ENCODE results near the gene RBM17.

Gene RBM17

GRCh38 chr10:6077071-6077675, 11.7 kb upstream of the RBM17 start:
- TF ChIP-seq, protein P1, sequence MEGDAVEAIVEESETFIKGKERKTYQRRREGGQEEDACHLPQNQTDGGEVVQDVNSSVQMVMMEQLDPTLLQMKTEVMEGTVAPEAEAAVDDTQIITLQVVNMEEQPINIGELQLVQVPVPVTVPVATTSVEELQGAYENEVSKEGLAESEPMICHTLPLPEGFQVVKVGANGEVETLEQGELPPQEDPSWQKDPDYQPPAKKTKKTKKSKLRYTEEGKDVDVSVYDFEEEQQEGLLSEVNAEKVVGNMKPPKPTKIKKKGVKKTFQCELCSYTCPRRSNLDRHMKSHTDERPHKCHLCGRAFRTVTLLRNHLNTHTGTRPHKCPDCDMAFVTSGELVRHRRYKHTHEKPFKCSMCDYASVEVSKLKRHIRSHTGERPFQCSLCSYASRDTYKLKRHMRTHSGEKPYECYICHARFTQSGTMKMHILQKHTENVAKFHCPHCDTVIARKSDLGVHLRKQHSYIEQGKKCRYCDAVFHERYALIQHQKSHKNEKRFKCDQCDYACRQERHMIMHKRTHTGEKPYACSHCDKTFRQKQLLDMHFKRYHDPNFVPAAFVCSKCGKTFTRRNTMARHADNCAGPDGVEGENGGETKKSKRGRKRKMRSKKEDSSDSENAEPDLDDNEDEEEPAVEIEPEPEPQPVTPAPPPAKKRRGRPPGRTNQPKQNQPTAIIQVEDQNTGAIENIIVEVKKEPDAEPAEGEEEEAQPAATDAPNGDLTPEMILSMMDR (IDR thresholded peaks at IDR 0.05): no peak
- H3K4me3 ChIP-seq (ENCODE audit: low read depth, low read length): no peak overlapping the region
- no peaks in the 10 kb centered on the region for H3K27me3 ChIP-seq (ENCODE audit: control insufficient read depth, insufficient read depth, low read length)

DNA sequence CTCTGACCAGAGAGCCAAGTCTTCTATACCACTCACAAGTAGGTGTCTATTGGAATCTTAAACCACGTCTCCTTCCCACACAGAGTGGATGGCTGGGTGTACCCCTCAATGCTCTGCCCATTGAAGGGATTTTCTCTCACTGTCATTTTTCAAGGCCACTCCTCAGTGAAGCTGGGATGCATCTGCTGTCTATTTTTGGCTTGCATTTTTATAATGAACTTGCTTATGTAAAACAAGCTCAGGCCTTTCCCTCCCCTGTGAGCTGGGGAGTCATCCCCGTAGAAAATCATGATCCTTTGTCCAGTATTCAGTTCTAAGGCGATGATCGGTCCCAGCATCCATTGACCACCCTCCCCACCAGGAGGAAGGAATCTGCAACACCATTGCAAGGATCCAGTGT, 9.8 kb upstream of the RBM17 start:
- TF ChIP-seq, protein P1 (IDR thresholded peaks at IDR 0.05): no peak
- Histone ChIP-seq H2AFZ (no peak overlapping the region), H3K4me1 (no peaks in the 10 kb centered on the region), H3K4me2 (ENCODE audit: low read length) (no peak overlapping the region), H3K27ac (no peak overlapping the region), H3K36me3 (ENCODE audit: control insufficient read depth, insufficient read depth, low read length) (no peaks in the 10 kb centered on the region), H3K27me3 (ENCODE audit: control insufficient read depth, insufficient read depth, low read length) (no peaks in the 10 kb centered on the region), H3K9ac (no peak overlapping the region), H3K79me2 (no peaks in the 10 kb centered on the region), H3K4me3 (ENCODE audit: low read depth, low read length) (no peak overlapping the region), H3K9me3 (ENCODE audit: control insufficient read depth, low read length) (no peaks in the 10 kb centered on the region)

More at GRCh38 chr10:6077071-6077675, 11.7 kb upstream of the RBM17 start:
- Histone ChIP-seq H3K9me3 (ENCODE audit: control insufficient read depth, low read length) (no peaks in the 10 kb centered on the region), H2AFZ (no peak overlapping the region), H3K27ac (no peak overlapping the region), H3K9ac (no peak overlapping the region), H3K36me3 (ENCODE audit: control insufficient read depth, insufficient read depth, low read length) (no peaks in the 10 kb centered on the region), H3K79me2 (no peaks in the 10 kb centered on the region), H3K4me1 (no peaks in the 10 kb centered on the region), H3K4me2 (ENCODE audit: low read length) (no peak overlapping the region)

DNA sequence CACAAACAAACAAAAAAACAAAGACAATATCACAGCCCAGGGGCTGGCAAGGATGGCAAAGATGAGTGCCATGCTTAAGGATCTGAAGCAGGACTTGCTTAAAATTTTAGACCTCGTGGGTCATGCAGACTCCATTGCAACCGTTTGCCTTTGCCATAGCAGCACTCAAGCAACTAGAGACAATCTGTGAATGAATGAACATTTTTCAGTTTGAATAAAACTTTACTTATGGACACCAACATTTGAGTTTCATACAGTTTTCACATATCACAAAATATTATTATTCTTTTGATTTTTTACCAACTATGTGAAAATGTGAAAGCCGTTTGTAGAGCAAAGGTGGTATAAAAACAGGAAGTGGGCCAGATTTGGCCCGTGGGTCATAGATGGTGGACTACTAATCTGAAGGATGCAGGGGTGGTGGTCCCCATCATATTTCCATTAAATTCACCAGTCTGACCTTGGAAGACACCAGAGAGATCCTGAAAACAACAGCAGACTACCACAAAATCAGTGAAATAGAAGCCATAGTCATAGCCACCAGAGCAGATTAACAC, 8.3 kb upstream of the RBM17 start:
- Histone ChIP-seq H2AFZ (no peak overlapping the region), H3K36me3 (ENCODE audit: control insufficient read depth, insufficient read depth, low read length) (no peaks in the 10 kb centered on the region), H3K9ac (no peak overlapping the region), H3K9me3 (ENCODE audit: control insufficient read depth, low read length) (no peaks in the 10 kb centered on the region), H3K27me3 (ENCODE audit: control insufficient read depth, insufficient read depth, low read length) (no peaks in the 10 kb centered on the region), H3K4me1 (no peaks in the 10 kb centered on the region), H3K4me3 (ENCODE audit: low read depth, low read length) (no peak overlapping the region), H3K79me2 (no peaks in the 10 kb centered on the region), H3K4me2 (ENCODE audit: low read length) (no peak overlapping the region), H3K27ac (no peak overlapping the region)
- TF ChIP-seq, protein P1 (IDR thresholded peaks at IDR 0.05): no peak

DNA sequence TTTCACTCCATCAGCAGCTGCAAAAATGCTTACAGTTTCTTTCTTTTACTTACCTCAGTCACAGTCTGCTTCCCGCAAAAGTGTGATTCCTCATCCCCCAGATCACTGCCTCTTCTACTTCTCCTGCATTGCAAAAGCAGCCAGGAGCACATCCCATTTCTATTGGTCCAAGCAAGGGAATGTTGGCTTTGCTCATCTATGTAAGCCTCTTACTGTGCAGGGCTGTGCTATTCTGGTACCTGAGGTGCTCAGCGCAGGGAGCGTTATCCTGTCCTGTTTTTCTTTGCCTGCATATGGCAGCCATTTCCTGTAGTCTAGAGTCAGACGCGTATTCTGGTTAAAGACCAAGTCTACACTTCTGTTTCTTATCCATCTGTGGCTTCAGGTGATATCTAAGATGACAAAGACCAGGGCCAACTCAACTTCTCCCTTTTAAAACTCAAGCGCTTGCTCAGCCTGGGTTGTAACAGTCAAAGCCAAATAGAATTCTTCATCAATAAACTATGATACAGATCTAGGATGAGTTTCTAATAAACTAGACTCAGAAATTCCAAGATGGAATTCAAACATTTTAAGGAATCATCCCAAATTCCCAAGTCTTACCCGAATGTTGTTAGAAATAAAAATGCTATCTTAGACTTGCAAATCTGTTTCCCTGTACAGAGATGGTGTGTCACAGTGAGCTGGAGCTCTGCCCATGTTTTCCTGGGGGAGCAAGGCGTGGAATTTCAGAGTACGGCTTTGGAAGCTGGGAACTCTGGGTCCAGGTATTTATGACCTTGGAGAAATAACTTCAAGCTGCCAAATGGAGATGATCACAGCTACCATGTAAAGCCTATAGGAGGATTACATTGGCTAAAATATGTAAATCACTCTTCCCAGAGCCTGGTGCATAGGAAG, 6.1 kb upstream of the RBM17 start:
- no peak overlapping the region for H3K9ac ChIP-seq
- H3K79me2 ChIP-seq: no peaks in the 10 kb centered on the region
- no peak overlapping the region for H3K27ac ChIP-seq
- no peak overlapping the region for H3K4me2 ChIP-seq (ENCODE audit: low read length)
- TF ChIP-seq, protein P1 (IDR thresholded peaks at IDR 0.05): no peak
- H3K4me1 ChIP-seq: no peaks in the 10 kb centered on the region
- no peak overlapping the region for H2AFZ ChIP-seq
- no peaks in the 10 kb centered on the region for H3K36me3 ChIP-seq (ENCODE audit: control insufficient read depth, insufficient read depth, low read length)
- H3K27me3 ChIP-seq (ENCODE audit: control insufficient read depth, insufficient read depth, low read length): no peaks in the 10 kb centered on the region
- H3K9me3 ChIP-seq (ENCODE audit: control insufficient read depth, low read length): no peaks in the 10 kb centered on the region
- no peak overlapping the region for H3K4me3 ChIP-seq (ENCODE audit: low read depth, low read length)

Measured in parathyroid adenoma (tissue), 2 donors.